GM12873 (cell line): Measurements from ENCODE around the gene VN1R5.
"Not testable (repeated sequence)": the region's sequence is repeated elsewhere in the genome, so short reads cannot be mapped to it uniquely, and the experiment has no call there.

ENCODE experiments used
- TF ChIP-seq, protein P1 (sequence below): IDR thresholded peaks from 2 replicates; pipeline ENCODE4 v1.5.1; 2012; ENCODE audit warnings: low read depth, mild to moderate bottlenecking, moderate library complexity, low read length, control low read depth; ENCODE audit not compliant: insufficient read depth; ENCODE audit errors: missing control alignments

Gene VN1R5

DNA sequence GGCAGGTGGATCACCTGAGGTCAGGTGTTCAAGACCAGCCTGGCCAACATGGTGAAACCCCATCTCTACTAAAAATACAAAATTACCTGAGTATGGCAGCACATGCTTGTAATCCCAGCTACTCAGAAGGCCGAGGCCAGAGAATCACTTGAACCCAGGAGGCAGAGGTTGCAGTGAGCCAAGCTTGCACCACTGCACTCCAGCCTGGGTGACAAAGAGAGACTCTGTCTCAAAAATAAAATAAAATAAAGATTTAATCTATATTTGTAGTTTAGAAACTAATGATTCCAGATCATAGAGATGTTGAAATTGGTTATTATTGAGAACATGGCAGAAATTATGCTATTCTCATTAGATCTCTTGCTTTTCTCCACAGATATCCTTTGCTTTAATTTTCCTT is at the start of gene VN1R5:
VN1R5 (plus strand) TSS at position 301 of the 400 bp plus-strand sequence.
- TF ChIP-seq, protein P1, sequence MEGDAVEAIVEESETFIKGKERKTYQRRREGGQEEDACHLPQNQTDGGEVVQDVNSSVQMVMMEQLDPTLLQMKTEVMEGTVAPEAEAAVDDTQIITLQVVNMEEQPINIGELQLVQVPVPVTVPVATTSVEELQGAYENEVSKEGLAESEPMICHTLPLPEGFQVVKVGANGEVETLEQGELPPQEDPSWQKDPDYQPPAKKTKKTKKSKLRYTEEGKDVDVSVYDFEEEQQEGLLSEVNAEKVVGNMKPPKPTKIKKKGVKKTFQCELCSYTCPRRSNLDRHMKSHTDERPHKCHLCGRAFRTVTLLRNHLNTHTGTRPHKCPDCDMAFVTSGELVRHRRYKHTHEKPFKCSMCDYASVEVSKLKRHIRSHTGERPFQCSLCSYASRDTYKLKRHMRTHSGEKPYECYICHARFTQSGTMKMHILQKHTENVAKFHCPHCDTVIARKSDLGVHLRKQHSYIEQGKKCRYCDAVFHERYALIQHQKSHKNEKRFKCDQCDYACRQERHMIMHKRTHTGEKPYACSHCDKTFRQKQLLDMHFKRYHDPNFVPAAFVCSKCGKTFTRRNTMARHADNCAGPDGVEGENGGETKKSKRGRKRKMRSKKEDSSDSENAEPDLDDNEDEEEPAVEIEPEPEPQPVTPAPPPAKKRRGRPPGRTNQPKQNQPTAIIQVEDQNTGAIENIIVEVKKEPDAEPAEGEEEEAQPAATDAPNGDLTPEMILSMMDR = not testable (repeated sequence)

DNA sequence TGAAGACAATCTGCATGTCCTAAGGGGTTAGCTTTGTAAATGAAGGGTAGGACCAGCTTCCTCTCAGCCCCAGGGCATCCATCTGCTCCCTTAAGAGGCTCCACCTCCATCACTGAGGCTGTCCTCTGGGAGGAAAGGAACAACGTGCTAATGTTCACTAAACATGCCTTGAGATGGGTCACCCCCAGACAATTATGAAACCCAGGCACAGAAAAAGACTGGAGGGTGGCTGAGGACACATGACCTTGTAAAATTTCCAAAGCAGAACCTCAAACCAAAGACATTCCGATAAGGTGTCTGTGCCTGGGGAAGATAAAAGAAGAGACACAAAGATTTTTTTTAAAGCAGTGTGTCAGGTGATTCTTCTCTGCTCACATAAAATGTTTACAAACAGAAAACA is 46.5 kb upstream of the VN1R5 start:
- TF ChIP-seq, protein P1 = no peak

DNA sequence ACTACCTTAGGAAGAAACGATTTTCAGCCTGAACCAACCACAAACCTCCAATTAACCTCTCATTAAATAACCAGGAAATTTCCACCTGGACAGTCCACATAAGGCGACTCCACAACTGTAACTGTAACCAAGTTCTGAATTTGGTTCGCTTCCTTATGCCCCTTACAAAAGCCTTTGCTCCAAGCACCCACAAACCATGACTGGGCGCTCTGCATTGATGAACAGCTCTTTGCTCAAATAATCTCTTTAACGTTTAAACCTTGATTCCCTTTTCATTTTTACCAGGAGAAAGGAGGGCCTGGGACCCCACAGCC is 45.9 kb upstream of the VN1R5 start:
- TF ChIP-seq, protein P1 = no peak

DNA sequence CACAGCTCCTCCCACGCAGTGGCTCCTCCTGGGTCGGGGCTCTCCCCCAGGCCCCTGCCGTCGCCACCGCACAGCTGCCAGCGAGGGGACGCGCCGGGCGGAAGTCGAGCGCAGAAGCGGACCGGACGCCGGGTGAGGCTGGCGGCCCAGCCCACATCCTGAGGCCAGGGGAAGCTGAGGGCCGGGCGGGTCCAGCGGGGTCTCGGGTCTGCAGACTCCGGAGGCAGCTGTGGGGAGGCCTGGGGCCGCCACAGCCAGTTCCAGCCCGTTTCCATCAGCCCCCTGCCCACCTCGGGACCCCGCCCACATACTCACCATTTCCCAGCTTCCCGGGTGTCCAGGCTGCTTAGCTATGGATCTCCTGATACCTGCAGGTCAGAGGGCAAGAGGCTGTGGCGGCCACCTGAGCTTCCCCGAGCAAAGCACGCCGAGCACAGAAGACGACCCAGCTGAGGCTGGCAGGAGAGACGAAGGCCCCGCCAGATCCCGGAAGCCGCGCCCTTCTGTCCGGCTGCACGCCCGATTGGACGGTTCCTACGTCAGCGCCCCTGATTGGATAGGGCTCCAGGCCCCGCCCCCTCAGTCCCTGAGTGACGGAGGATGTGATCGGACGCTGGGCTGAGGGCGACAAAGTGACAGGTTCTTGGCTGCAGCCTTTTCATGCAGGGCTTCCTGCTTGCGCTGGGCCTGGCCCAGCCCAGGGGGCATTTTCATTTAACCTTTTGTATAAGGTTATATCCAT is 45.3 kb upstream of the VN1R5 start:
- TF ChIP-seq, protein P1 = no peak

DNA sequence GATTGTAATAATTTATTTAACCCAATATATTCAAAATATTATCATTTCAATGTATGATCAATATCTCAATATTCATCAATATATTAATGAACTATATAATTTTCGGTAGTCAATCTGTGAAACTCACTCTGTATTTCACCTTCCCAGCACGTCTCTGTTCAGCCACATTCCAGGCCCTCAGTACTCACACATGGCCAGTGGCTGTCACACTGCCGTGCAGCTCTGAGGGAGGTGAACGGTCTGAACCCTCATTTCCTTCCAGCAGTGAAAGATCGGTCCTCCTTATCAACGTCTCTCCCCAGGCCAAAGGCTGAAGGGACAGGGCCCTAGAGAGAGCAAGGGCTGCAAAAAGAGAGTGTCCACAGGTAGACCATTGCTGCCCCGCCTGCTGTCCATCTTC is 44.5 kb upstream of the VN1R5 start:
- TF ChIP-seq, protein P1 = no peak

DNA sequence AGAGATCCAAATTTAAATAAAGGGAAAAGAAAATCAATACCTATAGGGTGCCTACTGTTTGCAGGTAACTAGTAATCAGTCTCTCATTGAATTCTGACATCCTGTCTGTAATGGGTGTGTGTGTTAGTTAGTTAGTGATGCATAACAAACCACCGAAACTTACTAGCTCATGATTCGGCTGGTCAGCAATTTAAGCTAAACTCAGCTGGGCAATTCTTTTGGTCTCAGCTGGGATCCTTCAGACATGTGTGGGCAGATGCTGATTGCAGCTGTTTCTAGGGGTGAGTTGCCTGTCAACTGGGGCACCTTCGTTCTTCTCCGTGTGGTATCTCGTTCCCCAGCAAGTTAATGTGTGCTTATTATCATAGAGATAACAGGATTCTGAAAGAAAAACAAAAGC is 43.9 kb upstream of the VN1R5 start:
- TF ChIP-seq, protein P1 = no peak

DNA sequence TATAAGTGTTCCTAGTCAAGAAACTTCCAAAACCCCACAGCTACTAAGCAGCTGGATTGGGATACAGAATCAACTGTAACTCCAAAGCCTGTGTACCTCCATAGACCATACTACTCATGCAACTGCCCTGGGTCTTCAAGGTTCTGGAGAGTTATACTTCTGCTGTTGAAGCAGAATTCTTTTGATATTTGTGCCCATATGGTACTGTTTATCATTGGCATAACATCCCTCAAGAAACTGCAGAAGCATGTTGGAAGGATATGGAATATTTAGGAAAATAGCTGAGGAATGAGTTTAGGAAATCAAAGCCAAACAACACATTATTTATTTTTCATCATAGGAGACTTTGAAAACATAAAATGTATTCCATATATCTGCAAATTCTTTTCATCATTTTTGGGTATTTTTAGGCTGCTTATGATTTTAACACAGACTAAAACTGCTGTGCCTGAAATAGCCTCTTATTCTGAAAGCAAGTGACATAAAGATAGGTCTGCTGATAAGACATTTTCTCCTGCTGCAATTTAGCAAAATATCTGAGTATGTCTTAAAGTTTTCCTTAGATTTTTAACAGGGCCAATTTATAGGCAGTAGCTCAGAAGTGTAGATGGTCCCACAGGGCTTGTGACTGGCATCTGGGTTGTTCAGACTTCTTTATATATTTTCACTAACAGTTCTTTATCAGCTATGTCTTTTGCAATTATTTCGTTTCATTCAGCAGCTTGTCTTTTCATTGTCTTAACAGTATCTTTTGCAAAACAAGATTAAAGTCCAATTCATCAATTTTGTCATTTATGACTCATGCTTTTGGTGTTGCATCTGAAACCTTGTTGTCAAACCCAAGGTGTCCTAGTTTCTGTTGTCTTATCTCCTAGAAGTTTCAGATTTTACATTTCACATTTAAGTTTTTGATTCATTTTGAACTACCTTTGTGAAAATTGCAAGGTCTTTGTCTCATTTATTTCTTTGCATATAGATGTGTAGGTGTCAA is 43.0 kb upstream of the VN1R5 start:
- TF ChIP-seq, protein P1 = no peak
